ENCODE measurements around the gene PDLIM4.

DNA sequence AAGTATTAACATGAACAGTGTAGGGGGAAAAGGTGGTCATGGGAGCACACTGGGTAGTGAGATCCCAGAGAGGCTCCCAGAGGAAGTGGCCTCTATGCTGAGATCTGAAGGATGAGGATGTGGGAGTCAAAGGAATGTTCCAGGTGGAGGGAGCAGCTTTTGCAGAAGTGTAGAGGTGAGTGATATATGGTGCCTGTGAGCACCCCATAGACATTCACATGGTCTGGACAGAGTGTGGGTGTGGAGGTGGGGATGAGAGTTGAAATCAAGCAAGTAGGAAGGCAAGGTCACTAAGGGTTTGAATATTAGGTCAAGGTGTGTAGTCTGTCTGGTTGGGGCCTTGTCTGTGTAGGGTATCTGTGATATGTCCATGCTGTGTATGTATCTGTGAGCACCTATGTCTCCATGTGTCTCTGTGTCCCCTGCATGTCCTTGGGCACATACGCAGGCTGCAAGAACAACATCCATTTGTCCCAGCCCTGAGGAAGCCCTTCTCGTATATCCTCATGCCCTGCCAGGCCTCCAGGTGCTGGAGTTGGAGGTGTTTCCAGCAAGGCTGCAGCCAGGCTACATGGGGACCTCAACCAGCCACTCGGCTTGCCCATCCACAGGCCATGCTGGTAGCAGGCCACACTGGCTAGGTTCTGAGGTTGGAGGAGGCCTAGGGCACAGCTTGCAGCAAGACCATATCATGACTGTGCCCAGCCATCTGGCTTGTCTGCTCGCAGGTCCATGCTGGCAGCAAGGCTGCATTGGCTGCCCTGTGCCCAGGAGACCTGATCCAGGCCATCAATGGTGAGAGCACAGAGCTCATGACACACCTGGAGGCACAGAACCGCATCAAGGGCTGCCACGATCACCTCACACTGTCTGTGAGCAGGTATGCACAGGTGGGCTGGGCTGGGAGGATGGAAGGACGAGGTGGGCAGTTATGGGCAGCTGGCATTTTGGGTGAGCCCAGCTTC, 4.7 kb downstream of the PDLIM4 start:
- TF ChIP-seq CTCF (conservative IDR thresholded peaks at IDR 0.05 in 1 of 2, IDR thresholded peaks at IDR 0.05 in 1 of 2; ENCODE audit: extremely low read depth in 1 of 2, insufficient read depth in 1 of 2, low read depth in 1 of 2, low read length in 2 of 2) (no peak), EZH2 (IDR thresholded peaks at IDR 0.05; ENCODE audit: borderline replicate concordance, low read length) (no peak)
